Mucosa of descending colon (tissue), 3 donors: ENCODE measurements around the gene GAST. TPM values are rescaled to one million over a fixed set of nuclear protein-coding genes. Genes with fewer than 3 reads are reported as not detected.

ENCODE experiments used
- ATAC-seq: fragments of 200-7000 bp; cut with Tn5 transposase; one replicate; pipeline ENCODE4 v1.9.1; 2020; ENCODE audit warnings: mild to moderate bottlenecking, moderate library complexity
- DNase-seq, 3 donors: peaks; one replicate each; pipeline ENCODE4 v3.0.0-alpha.2; 2020
- H3K36me3 ChIP-seq: fragments of 200-600 bp; one replicate; pipeline ENCODE4 v1.8.0; 2021; ENCODE audit warnings: low read depth, mild to moderate bottlenecking
- H3K4me1 ChIP-seq: fragments of 200-600 bp; one replicate; pipeline ENCODE4 v1.8.0; 2021; ENCODE audit warnings: low read depth, mild to moderate bottlenecking
- H3K4me3 ChIP-seq: fragments of 200-600 bp; one replicate; pipeline ENCODE4 v1.8.0; 2021; ENCODE audit warnings: mild to moderate bottlenecking
- H3K9me3 ChIP-seq: fragments of 200-600 bp; one replicate; pipeline ENCODE4 v1.8.0; 2021; ENCODE audit warnings: mild to moderate bottlenecking
- CTCF ChIP-seq: fragments of 200-600 bp; IDR thresholded peaks from one replicate; pipeline ENCODE4 v1.8.0; 2022; ENCODE audit warnings: antibody characterized with exemption, mild to moderate bottlenecking
- intact Hi-C, 2 donors: fragments of 100-400 bp; cut with DNase I in 1 of 2; cut with micrococcal nuclease in 1 of 2; formaldehyde crosslinking; loops; one replicate each; pipeline versions ENCODE4 v1.11.0 to v1.11.1; 2022; cut with DNase I, micrococcal nuclease
- total RNA-seq, 3 donors: library from RNA; stranded (reverse); fragmentation: NEBNext Ultra II Directional in 2 of 3; extraction: Animal tissue kit (Norgen Biotek cat#: 25700) in 2 of 3; gene quantifications; one replicate each; pipeline versions ENCODE4 v1.2.1 to v1.2.4, GENCODE V29; 2021 to 2023
- donor health status: DM: no; HTN: no; CAD: no; lungs with moderate emphysema.
- donor health status: DM: no; HTN: no; CAD: no.
- donor health status: DM: no; HTN: yes; CAD: no.

GAST gene
- total RNA-seq, 3 donors from 2014 or later = not detected

GRCh38 chr17:41676058-41676419 lies 36.1 kb upstream of the GAST start:
- no peaks in the 10 kb centered on the region for H3K9me3 ChIP-seq
- H3K4me3 ChIP-seq = no peak overlapping the region
- DNase-seq (no peak), ATAC-seq (no peak)
- no peaks in the 10 kb centered on the region for H3K36me3 ChIP-seq
- intact Hi-C loops = no loop called here
- no peak for TF ChIP-seq CTCF
- H3K4me1 ChIP-seq = peaks cover 5% of the 10 kb centered on the region

- TF ChIP-seq CTCF = no peak
- intact Hi-C loops = no loop called here
- Histone ChIP-seq H3K36me3 (no peaks in the 10 kb centered on the region), H3K4me3 (no peak overlapping the region), H3K4me1 (peaks cover 5% of the 10 kb centered on the region), H3K9me3 (no peaks in the 10 kb centered on the region)
- no peak for DNase-seq
- ATAC-seq = peak; percentile 76
Measured at GRCh38 chr17:41678411-41678906, 33.7 kb upstream of the GAST start.

- H3K36me3 ChIP-seq = no peaks in the 10 kb centered on the region
- H3K4me1 ChIP-seq = peaks cover 5% of the 10 kb centered on the region
- DNase-seq = peak in 1 of 3 donors; percentile 63
- intact Hi-C loops = no loop called here
- no peak overlapping the region for H3K4me3 ChIP-seq
- peak; percentile 83 for ATAC-seq
- H3K9me3 ChIP-seq = no peaks in the 10 kb centered on the region
- no peak for TF ChIP-seq CTCF
Measured at GRCh38 chr17:41678907-41679739, 33.0 kb upstream of the GAST start.

- no peak for TF ChIP-seq CTCF
- intact Hi-C loops = no loop called here
- no peak for ATAC-seq
- no peak overlapping the region for H3K4me3 ChIP-seq
- no peak for DNase-seq
- no peaks in the 10 kb centered on the region for H3K9me3 ChIP-seq
- H3K36me3 ChIP-seq = no peaks in the 10 kb centered on the region
- H3K4me1 ChIP-seq = peaks cover 5% of the 10 kb centered on the region
Measured at GRCh38 chr17:41679740-41680425, 32.2 kb upstream of the GAST start.

GRCh38 chr17:41680426-41681040 lies 31.6 kb upstream of the GAST start:
- no peak overlapping the region for H3K4me3 ChIP-seq
- intact Hi-C loops = no loop called here
- H3K4me1 ChIP-seq = peaks cover 5% of the 10 kb centered on the region
- no peak for TF ChIP-seq CTCF
- DNase-seq (no peak), ATAC-seq (no peak)
- H3K9me3 ChIP-seq = no peaks in the 10 kb centered on the region
- no peaks in the 10 kb centered on the region for H3K36me3 ChIP-seq
